K562 (cell line): ENCODE data around the gene OXSR1. TPM values are rescaled to one million over a fixed set of nuclear protein-coding genes. Genes with fewer than 3 reads are reported as not detected.

ENCODE experiments used
- ATAC-seq: fragments of 200-7000 bp; cut with Tn5 transposase; 3 replicates; pipeline ENCODE4 v1.9.1; 2020; ENCODE audit warnings: moderate library complexity
- BruUV-seq: library from RNA; stranded (reverse); fragments of 400-500 nt; replicated peaks from 2 replicates; lab custom pipeline; 2021; lab: Mats Ljungman, UMichigan
- CTCF ChIA-PET: fragments of 300-600 bp; formaldehyde crosslinking; extraction: SDS; loops from one replicate; lab custom pipeline; 2021; ENCODE audit warnings: low intra/inter-chr PET ratio; lab: Yijun Ruan, JAX
- POLR2A ChIA-PET: fragments of 300-600, 350-650 bp; sonication (Branson Sonifier 250); formaldehyde crosslinking; extraction: SDS; loops from one replicate; lab custom pipeline; 2021; ENCODE audit warnings: antibody characterized with exemption, inconsistent platforms; lab: Yijun Ruan, JAX
- DNase-seq, 4 experiments: peaks; one replicate each; pipeline versions ENCODE4 v3.0.0 to v3.0.0-alpha.2; 2011 to 2018; ENCODE audit warnings: low spot score in 3 of 4, mixed read lengths in 3 of 4; ENCODE audit errors: extremely low read depth in 1 of 4
- FAIRE-seq: peaks from 2 replicates; lab custom pipeline; 2011; peaks lifted over from hg19 to GRCh38; lab: Jason Lieb, UNC
- H2AFZ ChIP-seq: 2 replicates; pipeline ENCODE4 v1.6.0; 2011; ENCODE audit warnings: low read depth, low read length, control low read depth, inconsistent platforms
- H3K27ac ChIP-seq: fragments of 200-600 bp; 3 replicates; pipeline ENCODE4 v1.8.0; 2011; ENCODE audit warnings: low read depth, mild to moderate bottlenecking, control low read depth, inconsistent platforms, low read length, moderate library complexity, mixed read lengths; ENCODE audit errors: extremely low read depth
- H3K27me3 ChIP-seq, 2 experiments: fragments of 300-600 bp in 1 of 2; 2 replicates in 1 of 2; 3 replicates in 1 of 2; pipeline versions ENCODE4 v1.6.0 to v1.8.0; 2011; ENCODE audit warnings: inconsistent platforms in 2 of 2, low read length in 2 of 2, mild to moderate bottlenecking in 1 of 2, mixed read lengths in 1 of 2, moderate library complexity in 1 of 2; ENCODE audit not compliant: control insufficient read depth in 2 of 2, insufficient read depth in 2 of 2
- H3K36me3 ChIP-seq: fragments of 300-600 bp; 3 replicates; pipeline ENCODE4 v1.8.0; 2011; ENCODE audit warnings: mild to moderate bottlenecking, low read length, inconsistent platforms; ENCODE audit not compliant: control insufficient read depth, insufficient read depth
- H3K4me1 ChIP-seq, 2 experiments: fragments of 200-600 bp in 1 of 2; replicated peaks in 1 of 2; 2 replicates in 1 of 2; 3 replicates in 1 of 2; pipeline versions ENCODE4 v1.5.1 to v1.8.0; 2011; ENCODE audit warnings: inconsistent platforms in 2 of 2, low read length in 2 of 2, mild to moderate bottlenecking in 1 of 2, mixed read lengths in 1 of 2, moderate library complexity in 1 of 2; ENCODE audit not compliant: control insufficient read depth in 2 of 2, insufficient read depth in 2 of 2
- H3K4me2 ChIP-seq: 2 replicates; pipeline ENCODE4 v1.6.1; 2011; ENCODE audit warnings: low read length, control low read depth, inconsistent platforms, mixed read lengths; ENCODE audit not compliant: insufficient read depth
- H3K4me3 ChIP-seq: fragments of 200-600 bp; sonication (generic), shearing (Covaris generic); 2 replicates; pipeline ENCODE4 v1.5.1; 2016; ENCODE audit warnings: control low read depth, inconsistent platforms
- H3K79me2 ChIP-seq: fragments of 200-600 bp; 3 replicates; pipeline ENCODE4 v1.8.0; 2011; ENCODE audit warnings: low read length, inconsistent platforms; ENCODE audit not compliant: control insufficient read depth, insufficient read depth
- H3K9ac ChIP-seq, 2 experiments: 2 replicates each; pipeline versions ENCODE4 v1.6.0 to v1.6.1; 2011; ENCODE audit warnings: low read depth in 2 of 2, low read length in 2 of 2, control low read depth in 1 of 2, inconsistent platforms in 1 of 2, mild to moderate bottlenecking in 1 of 2, mixed read lengths in 1 of 2; ENCODE audit not compliant: insufficient read depth in 1 of 2
- H3K9me1 ChIP-seq: one replicate; pipeline ENCODE4 v1.6.0; 2011; ENCODE audit warnings: inconsistent platforms, mild to moderate bottlenecking, low read length, moderate library complexity; ENCODE audit not compliant: control insufficient read depth, insufficient read depth
- H3K9me3 ChIP-seq: replicated peaks from 2 replicates; pipeline ENCODE4 v1.5.1; 2011; ENCODE audit warnings: low read depth, low read length, inconsistent platforms; ENCODE audit not compliant: control insufficient read depth, insufficient read depth
- H4K20me1 ChIP-seq: replicated peaks from 2 replicates; pipeline ENCODE4 v1.6.1; 2011; ENCODE audit warnings: low read length, inconsistent platforms, mixed read lengths; ENCODE audit not compliant: control insufficient read depth, insufficient read depth
- ATF7 ChIP-seq: fragments of 450-650 bp; IDR thresholded peaks from 2 replicates; pipeline ENCODE4 v1.7.1; 2014; ENCODE audit warnings: mild to moderate bottlenecking, moderate library complexity
- FOXM1 ChIP-seq, 2 experiments: fragments of 450-650 bp in 1 of 2; sonication (generic) in 1 of 2; formaldehyde crosslinking in 1 of 2; IDR thresholded peaks; 2 replicates each; pipeline versions ENCODE4 v1.6.1 to v1.9.0; 2017 to 2022; ENCODE audit warnings: low read depth in 2 of 2, mild to moderate bottlenecking in 2 of 2, missing genetic modification reagents in 1 of 2, moderate library complexity in 1 of 2
- KDM1A ChIP-seq, 2 experiments: fragments of 450-650 bp; IDR thresholded peaks; 2 replicates each; pipeline ENCODE4 v1.6.1; 2016; ENCODE audit warnings: mild to moderate bottlenecking in 2 of 2
- MBD2 ChIP-seq: sonication (generic); IDR thresholded peaks from 2 replicates; pipeline ENCODE4 v1.6.1; 2016; ENCODE audit warnings: low read depth, borderline replicate concordance
- MEIS2 ChIP-seq: fragments of 450-650 bp; IDR thresholded peaks from 2 replicates; pipeline ENCODE4 v1.6.1; 2014; ENCODE audit warnings: mild to moderate bottlenecking; ENCODE audit not compliant: partially characterized antibody
- RCOR1 ChIP-seq, 2 experiments: IDR thresholded peaks; 2 replicates each; pipeline ENCODE4 v1.6.1; 2012; ENCODE audit warnings: low read depth in 2 of 2, low read length in 2 of 2, borderline replicate concordance in 1 of 2, improper control_type of control experiment in 1 of 2
- ZBTB33 ChIP-seq: sonication (generic); formaldehyde crosslinking; IDR thresholded peaks from 2 replicates; pipeline ENCODE4 v1.8.1; 2023; ENCODE audit warnings: mild to moderate bottlenecking, missing genetic modification reagents
- ZEB2 ChIP-seq: fragments of 450-650 bp; IDR thresholded peaks from 2 replicates; pipeline ENCODE4 v1.6.1; 2016
- ZNF384 ChIP-seq: IDR thresholded peaks from 2 replicates; pipeline ENCODE4 v1.6.1; 2012; ENCODE audit warnings: low read depth, low read length, improper control_type of control experiment
- WGBS: fragments of 100-300 bp; shearing (Covaris generic); methylation state at CpG from one replicate; pipeline ENCODE4 v1.1.6; 2016; ENCODE audit warnings: low coverage, mixed read lengths; ENCODE audit not compliant: insufficient coverage; ENCODE audit errors: missing lambda C conversion rate; 5-methylcytosine and 5-hydroxymethylcytosine counted together
- in situ Hi-C: fragments of 300-500 bp; cut with MboI; formaldehyde crosslinking; loops from 4 replicates; pipeline ENCODE4 v1.15.0; 2018; ENCODE audit warnings: inconsistent platforms, mixed read lengths
- intact Hi-C: fragments of 100-400 bp; cut with micrococcal nuclease; formaldehyde crosslinking; loops from 2 replicates; pipeline ENCODE4 v1.14.2; 2022
- polyA plus RNA-seq, 8 experiments: library from polyadenylated mRNA; depleted of rRNA in 4 of 8; stranded (reverse) in 5 of 8; unstranded in 3 of 8; fragments of >200 nt; fragmentation: Nextera tagmentation in 2 of 8; fragmentation: Illumina TruSeq in 1 of 8; extraction: Ambion mirVana in 2 of 8; extraction: Trizol in 1 of 8; gene quantifications; 2 replicates each; pipeline versions ENCODE4 v1.2.1 to v1.2.3, GENCODE V29; 2011 to 2014; ENCODE audit warnings: inconsistent platforms in 1 of 8, missing spikeins in 1 of 8
- total RNA-seq, 7 experiments: library from RNA; depleted of rRNA in 6 of 7; stranded (reverse); fragments of >200 nt in 6 of 7; fragmentation: Illumina TruSeq in 2 of 7; extraction: Trizol in 2 of 7; gene quantifications; 2 replicates each; pipeline versions ENCODE4 v1.2.1 to v1.2.3, GENCODE V29; 2011 to 2021; ENCODE audit warnings: low replicate concordance in 1 of 7
- TF ChIP-seq, protein P1 (sequence below): fragments of 450-650 bp; IDR thresholded peaks from 2 replicates; pipeline ENCODE4 v1.6.1; 2016; ENCODE audit warnings: mild to moderate bottlenecking
- TF ChIP-seq, protein P2 (sequence below): sonication (generic); IDR thresholded peaks from 2 replicates; pipeline ENCODE4 v1.6.1; 2016
- TF ChIP-seq, protein P3 (sequence below): fragments of 450-650 bp; formaldehyde crosslinking; IDR thresholded peaks from 2 replicates; pipeline ENCODE4 v1.4.0; 2022; ENCODE audit warnings: missing genetic modification characterization
- TF ChIP-seq, protein P4 (sequence below): fragments of 450-650 bp; IDR thresholded peaks from 2 replicates; pipeline ENCODE4 v1.6.1; 2016

OXSR1 gene
- total and polyA plus RNA-seq, 9 of the 15 experiments (the other 6 are each of a cell fraction or from before 2014, with no cell fraction given) = 15.7 to 87.6 (median 48.7) TPM

DNA sequence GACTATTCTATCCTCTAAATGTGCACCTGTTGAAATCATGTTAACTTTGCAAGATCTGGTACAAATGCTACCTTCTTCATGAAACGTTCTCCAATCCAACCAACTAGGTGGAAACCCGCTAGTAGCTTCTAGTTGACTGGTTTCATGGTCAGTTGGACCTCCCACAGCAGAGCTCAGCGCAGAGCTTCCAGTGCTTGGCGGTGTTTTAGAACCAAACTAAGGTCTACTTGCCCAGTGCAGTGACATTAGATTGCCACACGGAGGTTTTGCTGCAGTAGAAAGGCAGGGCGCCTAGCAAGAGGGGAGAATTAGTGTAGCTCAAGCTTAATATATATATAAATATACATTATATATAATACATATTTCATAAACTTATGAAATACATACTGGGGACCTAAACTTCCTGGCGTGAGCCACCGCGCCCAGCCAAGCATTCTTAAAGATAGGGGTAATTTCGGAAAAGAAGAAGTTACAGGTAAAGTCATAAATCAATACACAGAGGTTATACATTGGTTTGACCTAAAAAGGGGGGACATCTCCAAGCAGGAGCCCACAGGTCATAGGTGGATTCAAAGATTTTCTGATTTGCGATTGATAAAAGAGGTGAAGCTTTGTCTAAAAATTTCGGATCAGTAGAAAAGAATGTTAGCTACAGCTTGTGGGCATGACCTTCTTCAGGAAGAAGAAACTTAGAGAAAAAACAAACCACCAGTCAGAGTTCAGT is 2.1 kb upstream of the OXSR1 start:
- CTCF ChIA-PET = no interaction called here
- FAIRE-seq = no peak
- POLR2A ChIA-PET = interaction anchor here (0.5 to 5.4 kb wide), 13 partner anchors 9 to 135 kb away, joined by 3 to 55 read pairs (median 4); partner anchors contain the start of genes ACAA1 and MYD88
- TF ChIP-seq, protein P1, sequence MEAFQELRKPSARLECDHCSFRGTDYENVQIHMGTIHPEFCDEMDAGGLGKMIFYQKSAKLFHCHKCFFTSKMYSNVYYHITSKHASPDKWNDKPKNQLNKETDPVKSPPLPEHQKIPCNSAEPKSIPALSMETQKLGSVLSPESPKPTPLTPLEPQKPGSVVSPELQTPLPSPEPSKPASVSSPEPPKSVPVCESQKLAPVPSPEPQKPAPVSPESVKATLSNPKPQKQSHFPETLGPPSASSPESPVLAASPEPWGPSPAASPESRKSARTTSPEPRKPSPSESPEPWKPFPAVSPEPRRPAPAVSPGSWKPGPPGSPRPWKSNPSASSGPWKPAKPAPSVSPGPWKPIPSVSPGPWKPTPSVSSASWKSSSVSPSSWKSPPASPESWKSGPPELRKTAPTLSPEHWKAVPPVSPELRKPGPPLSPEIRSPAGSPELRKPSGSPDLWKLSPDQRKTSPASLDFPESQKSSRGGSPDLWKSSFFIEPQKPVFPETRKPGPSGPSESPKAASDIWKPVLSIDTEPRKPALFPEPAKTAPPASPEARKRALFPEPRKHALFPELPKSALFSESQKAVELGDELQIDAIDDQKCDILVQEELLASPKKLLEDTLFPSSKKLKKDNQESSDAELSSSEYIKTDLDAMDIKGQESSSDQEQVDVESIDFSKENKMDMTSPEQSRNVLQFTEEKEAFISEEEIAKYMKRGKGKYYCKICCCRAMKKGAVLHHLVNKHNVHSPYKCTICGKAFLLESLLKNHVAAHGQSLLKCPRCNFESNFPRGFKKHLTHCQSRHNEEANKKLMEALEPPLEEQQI = peak; percentile 67; the same call in 1 of the 2 replicates
- TF ChIP-seq MEIS2 = peak; percentile 58
- TF ChIP-seq ZEB2 = peak; percentile 53; the same call in 1 of the 2 replicates
- no peak for TF ChIP-seq ZNF384
- TF ChIP-seq, protein P2, sequence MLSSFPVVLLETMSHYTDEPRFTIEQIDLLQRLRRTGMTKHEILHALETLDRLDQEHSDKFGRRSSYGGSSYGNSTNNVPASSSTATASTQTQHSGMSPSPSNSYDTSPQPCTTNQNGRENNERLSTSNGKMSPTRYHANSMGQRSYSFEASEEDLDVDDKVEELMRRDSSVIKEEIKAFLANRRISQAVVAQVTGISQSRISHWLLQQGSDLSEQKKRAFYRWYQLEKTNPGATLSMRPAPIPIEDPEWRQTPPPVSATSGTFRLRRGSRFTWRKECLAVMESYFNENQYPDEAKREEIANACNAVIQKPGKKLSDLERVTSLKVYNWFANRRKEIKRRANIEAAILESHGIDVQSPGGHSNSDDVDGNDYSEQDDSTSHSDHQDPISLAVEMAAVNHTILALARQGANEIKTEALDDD = peak; percentile 88
- TF ChIP-seq, protein P3, sequence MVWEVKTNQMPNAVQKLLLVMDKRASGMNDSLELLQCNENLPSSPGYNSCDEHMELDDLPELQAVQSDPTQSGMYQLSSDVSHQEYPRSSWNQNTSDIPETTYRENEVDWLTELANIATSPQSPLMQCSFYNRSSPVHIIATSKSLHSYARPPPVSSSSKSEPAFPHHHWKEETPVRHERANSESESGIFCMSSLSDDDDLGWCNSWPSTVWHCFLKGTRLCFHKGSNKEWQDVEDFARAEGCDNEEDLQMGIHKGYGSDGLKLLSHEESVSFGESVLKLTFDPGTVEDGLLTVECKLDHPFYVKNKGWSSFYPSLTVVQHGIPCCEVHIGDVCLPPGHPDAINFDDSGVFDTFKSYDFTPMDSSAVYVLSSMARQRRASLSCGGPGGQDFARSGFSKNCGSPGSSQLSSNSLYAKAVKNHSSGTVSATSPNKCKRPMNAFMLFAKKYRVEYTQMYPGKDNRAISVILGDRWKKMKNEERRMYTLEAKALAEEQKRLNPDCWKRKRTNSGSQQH (CRISPR knock-in tag) = no peak
- TF ChIP-seq ZBTB33 (CRISPR knock-in tag) = peak; percentile 100
- TF ChIP-seq FOXM1 (IDR thresholded peaks at IDR 0.05; ENCODE audit: low read depth) = peak; percentile 27; the same call in 1 of the 2 replicates
- no peak for TF ChIP-seq FOXM1 (CRISPR knock-in tag; IDR thresholded peaks at IDR 0.05; ENCODE audit: low read depth)
- TF ChIP-seq KDM1A (IDR thresholded peaks at IDR 0.05) = peak in 1 of 2 experiments; percentile 27; a peak in 1 of 4 replicates
- 0 out of 4 replicates have a peak, but pooled peaks of 1 of the 2 experiments have one; percentile 26 for TF ChIP-seq RCOR1 (IDR thresholded peaks at IDR 0.05; ENCODE audit: borderline replicate concordance in 1 of 2, low read depth in 2 of 2, low read length in 2 of 2)
- TF ChIP-seq MBD2 = no peak
- peak; percentile 39; the same call in 1 of the 2 replicates for TF ChIP-seq ATF7
- TF ChIP-seq, protein P4, sequence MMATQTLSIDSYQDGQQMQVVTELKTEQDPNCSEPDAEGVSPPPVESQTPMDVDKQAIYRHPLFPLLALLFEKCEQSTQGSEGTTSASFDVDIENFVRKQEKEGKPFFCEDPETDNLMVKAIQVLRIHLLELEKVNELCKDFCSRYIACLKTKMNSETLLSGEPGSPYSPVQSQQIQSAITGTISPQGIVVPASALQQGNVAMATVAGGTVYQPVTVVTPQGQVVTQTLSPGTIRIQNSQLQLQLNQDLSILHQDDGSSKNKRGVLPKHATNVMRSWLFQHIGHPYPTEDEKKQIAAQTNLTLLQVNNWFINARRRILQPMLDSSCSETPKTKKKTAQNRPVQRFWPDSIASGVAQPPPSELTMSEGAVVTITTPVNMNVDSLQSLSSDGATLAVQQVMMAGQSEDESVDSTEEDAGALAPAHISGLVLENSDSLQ = peak; percentile 74

More for the DNA sequence above, 2.1 kb upstream of the OXSR1 start:
- Histone ChIP-seq H3K4me1 (peaks cover 22 to 30% of the 10 kb centered on the region in 2 experiments), H3K79me2 (peaks cover 30% of the 10 kb centered on the region), H3K9me3 (no peaks in the 10 kb centered on the region), H3K9ac (peak overlapping the region; percentile 17 to 91; a peak in 3 of 4 replicates), H3K27me3 (no peaks in the 10 kb centered on the region), H3K27ac (peak overlapping the region; percentile 98), H2AFZ (peak overlapping the region; percentile 98), H3K4me2 (peak overlapping the region; percentile 89), H3K36me3 (peaks cover 13% of the 10 kb centered on the region), H4K20me1 (peaks cover 7% of the 10 kb centered on the region), H3K9me1 (no peaks in the 10 kb centered on the region), H3K4me3 (no peak overlapping the region)
- DNase-seq (peak; percentile 34 to 68 (median 39)), ATAC-seq (no peak)
- in situ Hi-C loops (no loop called here), intact Hi-C loops (no loop called here)
- WGBS = 58% methylated on average over 12 of the region's 12 CpGs
- no TSS peak for BruUV-seq
